Caco-2 (cell line): ENCODE results near the gene MORN5. TPM values are rescaled to one million over a fixed set of nuclear protein-coding genes. Genes with fewer than 3 reads are reported as not detected.
A peak's percentile ranks its signal among the peaks of the same experiment; 100 is the strongest.

Experiments used
- BruUV-seq: library from RNA; stranded (reverse); fragments of 400-500 nt; replicated peaks from 2 replicates; lab custom pipeline; 2021; lab: Mats Ljungman, UMichigan
- CTCF ChIA-PET: fragments of 300-600 bp; sonication (Branson Sonifier 250); formaldehyde crosslinking; loops from one replicate; lab custom pipeline; 2022; ENCODE audit warnings: antibody characterized with exemption; lab: Charles Lee
- POLR2A ChIA-PET: fragments of 300-600 bp; sonication (Branson Sonifier 250); formaldehyde crosslinking; loops from one replicate; lab custom pipeline; 2022; ENCODE audit warnings: antibody characterized with exemption; lab: Charles Lee
- DNase-seq, 2 experiments: peaks; one replicate each; pipeline versions ENCODE4 v3.0.0 to v3.0.0-alpha.2; 2020 to 2022
- H3K27me3 ChIP-seq: replicated peaks from 2 replicates; pipeline ENCODE4 v1.6.0; 2011; ENCODE audit warnings: low read length; ENCODE audit not compliant: control insufficient read depth, insufficient read depth
- H3K36me3 ChIP-seq: 2 replicates; pipeline ENCODE4 v1.5.1; 2011; ENCODE audit warnings: low read length; ENCODE audit not compliant: control insufficient read depth, insufficient read depth
- H3K4me1 ChIP-seq: fragments of 250-450 bp; sonication (Bioruptor Pico); 2 replicates; pipeline ENCODE4 v1.5.1; 2020; ENCODE audit warnings: mild to moderate bottlenecking
- H3K4me3 ChIP-seq: 2 replicates; pipeline ENCODE4 v1.5.1; 2011; ENCODE audit warnings: low read depth, mild to moderate bottlenecking, control low read depth, low read length
- H3K9me3 ChIP-seq: fragments of 250-450 bp; sonication (Bioruptor Pico); 2 replicates; pipeline ENCODE4 v1.5.1; 2020; ENCODE audit warnings: mild to moderate bottlenecking, moderate library complexity
- H3K27ac Mint-ChIP-seq: one replicate; pipeline ENCODE4 v1.8.0; 2022; ENCODE audit warnings: mixed read lengths; ENCODE audit not compliant: unreplicated experiment
- H3K27me3 Mint-ChIP-seq: one replicate; pipeline ENCODE4 v1.8.0; 2022; ENCODE audit warnings: mixed read lengths; ENCODE audit not compliant: insufficient read depth, unreplicated experiment
- H3K36me3 Mint-ChIP-seq: one replicate; pipeline ENCODE4 v1.8.0; 2022; ENCODE audit warnings: mild to moderate bottlenecking, mixed read lengths; ENCODE audit not compliant: insufficient read depth, unreplicated experiment
- H3K4me1 Mint-ChIP-seq: one replicate; pipeline ENCODE4 v1.8.0; 2022; ENCODE audit warnings: low read depth, mixed read lengths; ENCODE audit not compliant: unreplicated experiment
- H3K4me3 Mint-ChIP-seq: one replicate; pipeline ENCODE4 v1.8.0; 2022; ENCODE audit warnings: mild to moderate bottlenecking, moderate library complexity, mixed read lengths; ENCODE audit not compliant: unreplicated experiment
- H3K9me3 Mint-ChIP-seq: one replicate; pipeline ENCODE4 v1.8.0; 2022; ENCODE audit warnings: mixed read lengths; ENCODE audit not compliant: unreplicated experiment
- CTCF ChIP-seq, 2 experiments: fragments of 200-600 bp in 1 of 2; IDR thresholded peaks; 1 replicate in 1 of 2; 2 replicates in 1 of 2; pipeline versions ENCODE4 v1.5.1 to v1.8.0; 2011 to 2022; ENCODE audit warnings: antibody characterized with exemption in 1 of 2, control low read depth in 1 of 2, inconsistent platforms in 1 of 2, low read depth in 1 of 2, low read length in 1 of 2, mild to moderate bottlenecking in 1 of 2, moderate library complexity in 1 of 2; ENCODE audit not compliant: insufficient read depth in 1 of 2, severe bottlenecking in 1 of 2, unreplicated experiment in 1 of 2
- intact Hi-C: fragments of 100-400 bp; cut with micrococcal nuclease; formaldehyde crosslinking; loops from one replicate; pipeline ENCODE4 v1.10.0; 2022; ENCODE audit not compliant: unreplicated experiment
- total RNA-seq: library from RNA; stranded (reverse); gene quantifications from 2 replicates; pipeline ENCODE4 v1.2.3, GENCODE V29; 2022

The MORN5 gene
- total RNA-seq, 1 experiment from 2014 or later = not detected

GRCh38 chr9:122124528-122124927, 35.2 kb upstream of the MORN5 start:
- no peak overlapping the region for H3K27ac Mint-ChIP-seq
- ChIA-PET CTCF (interaction anchor here (0.6 to 8.4 kb wide), 14 partner anchors 20 to 432 kb away, joined by 3 to 175 read pairs (median 7); partner anchors contain the start of genes MRRF and RBM18), POLR2A (no interaction called here)

GRCh38 chr9:122125158-122125508, 34.6 kb upstream of the MORN5 start:
- peaks cover 9% of the 10 kb centered on the region; the same call in 1 of the 2 replicates for H3K4me1 ChIP-seq
- peak overlapping the region; percentile 31 for H3K4me3 Mint-ChIP-seq
- H3K36me3 Mint-ChIP-seq = no peaks in the 10 kb centered on the region
- no peaks in the 10 kb centered on the region for H3K36me3 ChIP-seq
- H3K27me3 Mint-ChIP-seq = peaks cover 3% of the 10 kb centered on the region
- H3K27me3 ChIP-seq = no peaks in the 10 kb centered on the region
- H3K9me3 Mint-ChIP-seq = no peaks in the 10 kb centered on the region
- H3K27ac Mint-ChIP-seq = peak overlapping the region; percentile 10
- no peak overlapping the region for H3K4me3 ChIP-seq
- H3K4me1 Mint-ChIP-seq = no peaks in the 10 kb centered on the region
- intact Hi-C loops = loop anchor here (1.0 to 5.0 kb wide), 6 partner anchors 67 to 686 kb away; no protein-coding TSS in a partner anchor
- CTCF ChIA-PET = interaction anchor here (0.6 to 8.4 kb wide), 16 partner anchors 9 to 432 kb away, joined by 3 to 175 read pairs (median 6); partner anchors contain the start of genes MRRF and RBM18
- POLR2A ChIA-PET = no interaction called here
- DNase-seq = peak; percentile 78 to 88
- BruUV-seq = no TSS peak
- no peaks in the 10 kb centered on the region for H3K9me3 ChIP-seq
- peak; percentile 89 to 93 for TF ChIP-seq CTCF (IDR thresholded peaks at IDR 0.05; ENCODE audit: insufficient read depth in 1 of 2, low read depth in 1 of 2, low read length in 1 of 2, severe bottlenecking in 1 of 2, unreplicated experiment in 1 of 2)

More at GRCh38 chr9:122124528-122124927, 35.2 kb upstream of the MORN5 start:
- H3K4me3 ChIP-seq = no peak overlapping the region
- Mint-ChIP-seq H3K4me3 (no peak overlapping the region), H3K4me1 (no peaks in the 10 kb centered on the region), H3K27me3 (peaks cover 3% of the 10 kb centered on the region), H3K9me3 (no peaks in the 10 kb centered on the region), H3K36me3 (no peaks in the 10 kb centered on the region)
- TF ChIP-seq CTCF (IDR thresholded peaks at IDR 0.05; ENCODE audit: insufficient read depth in 1 of 2, low read depth in 1 of 2, low read length in 1 of 2, severe bottlenecking in 1 of 2, unreplicated experiment in 1 of 2) = no peak
- H3K4me1 ChIP-seq = peaks cover 9% of the 10 kb centered on the region; the same call in 1 of the 2 replicates
- H3K9me3 ChIP-seq = no peaks in the 10 kb centered on the region
- intact Hi-C loops = loop anchor here (2.0 kb wide), 1 partner anchor 686 kb away; no protein-coding TSS in a partner anchor
- H3K27me3 ChIP-seq = no peaks in the 10 kb centered on the region
- DNase-seq = no peak
- H3K36me3 ChIP-seq = no peaks in the 10 kb centered on the region
- BruUV-seq = no TSS peak

GRCh38 chr9:122125509-122126330, 34.0 kb upstream of the MORN5 start:
- peak overlapping the region; percentile 14 for H3K27ac Mint-ChIP-seq
- Histone ChIP-seq H3K9me3 (no peaks in the 10 kb centered on the region), H3K4me3 (no peak overlapping the region), H3K4me1 (peaks cover 9% of the 10 kb centered on the region; the same call in 1 of the 2 replicates), H3K27me3 (no peaks in the 10 kb centered on the region), H3K36me3 (no peaks in the 10 kb centered on the region)
- H3K27me3 Mint-ChIP-seq = peaks cover 3% of the 10 kb centered on the region
- peak in 1 of 2 experiments; percentile 17 for DNase-seq
- no peaks in the 10 kb centered on the region for H3K4me1 Mint-ChIP-seq
- intact Hi-C loops = loop anchor here (1.0 to 5.0 kb wide), 6 partner anchors 67 to 685 kb away; no protein-coding TSS in a partner anchor
- no peaks in the 10 kb centered on the region for H3K9me3 Mint-ChIP-seq
- no TSS peak for BruUV-seq
- ChIA-PET CTCF (interaction anchor here (0.6 to 8.4 kb wide), 14 partner anchors 8 to 230 kb away, joined by 3 to 175 read pairs (median 4); partner anchors contain the start of genes MRRF and RBM18), POLR2A (no interaction called here)
- H3K4me3 Mint-ChIP-seq = peak overlapping the region; percentile 73
- TF ChIP-seq CTCF (IDR thresholded peaks at IDR 0.05; ENCODE audit: insufficient read depth in 1 of 2, low read depth in 1 of 2, low read length in 1 of 2, severe bottlenecking in 1 of 2, unreplicated experiment in 1 of 2) = no peak
- H3K36me3 Mint-ChIP-seq = no peaks in the 10 kb centered on the region
